DND-41 (cell line): ENCODE results near the gene EPB41L5.

Source experiments
- EZH2 ChIP-seq: IDR thresholded peaks from 3 replicates; pipeline ENCODE4 v1.6.1; 2012; ENCODE audit warnings: borderline replicate concordance, low read depth, mild to moderate bottlenecking, moderate library complexity, low read length, inconsistent platforms; ENCODE audit not compliant: severe bottlenecking
- TF ChIP-seq, protein P1 (sequence below): IDR thresholded peaks from 2 replicates; pipeline ENCODE4 v1.5.1; 2012; ENCODE audit warnings: borderline replicate concordance, low read length, moderate library complexity, mild to moderate bottlenecking; ENCODE audit not compliant: poor library complexity, severe bottlenecking; ENCODE audit errors: extremely low read depth

- TF ChIP-seq, protein P1, sequence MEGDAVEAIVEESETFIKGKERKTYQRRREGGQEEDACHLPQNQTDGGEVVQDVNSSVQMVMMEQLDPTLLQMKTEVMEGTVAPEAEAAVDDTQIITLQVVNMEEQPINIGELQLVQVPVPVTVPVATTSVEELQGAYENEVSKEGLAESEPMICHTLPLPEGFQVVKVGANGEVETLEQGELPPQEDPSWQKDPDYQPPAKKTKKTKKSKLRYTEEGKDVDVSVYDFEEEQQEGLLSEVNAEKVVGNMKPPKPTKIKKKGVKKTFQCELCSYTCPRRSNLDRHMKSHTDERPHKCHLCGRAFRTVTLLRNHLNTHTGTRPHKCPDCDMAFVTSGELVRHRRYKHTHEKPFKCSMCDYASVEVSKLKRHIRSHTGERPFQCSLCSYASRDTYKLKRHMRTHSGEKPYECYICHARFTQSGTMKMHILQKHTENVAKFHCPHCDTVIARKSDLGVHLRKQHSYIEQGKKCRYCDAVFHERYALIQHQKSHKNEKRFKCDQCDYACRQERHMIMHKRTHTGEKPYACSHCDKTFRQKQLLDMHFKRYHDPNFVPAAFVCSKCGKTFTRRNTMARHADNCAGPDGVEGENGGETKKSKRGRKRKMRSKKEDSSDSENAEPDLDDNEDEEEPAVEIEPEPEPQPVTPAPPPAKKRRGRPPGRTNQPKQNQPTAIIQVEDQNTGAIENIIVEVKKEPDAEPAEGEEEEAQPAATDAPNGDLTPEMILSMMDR = no peak
- TF ChIP-seq EZH2 = no peak
Measured at GRCh38 chr2:120169020-120169419, 156.1 kb downstream of the EPB41L5 start.
